Neutrophil (primary cell): Measurements from ENCODE around the gene SORCS2.

Source experiments
- H3K27ac ChIP-seq: fragments of 200-600 bp; sonication (generic); 2 replicates; pipeline ENCODE4 v1.5.1; 2016; ENCODE audit warnings: mild to moderate bottlenecking, moderate library complexity
- H3K27me3 ChIP-seq: fragments of 200-600 bp; sonication (generic); 2 replicates; pipeline ENCODE4 v1.6.0; 2016; ENCODE audit warnings: mild to moderate bottlenecking
- H3K36me3 ChIP-seq: fragments of 200-600 bp; sonication (generic); 2 replicates; pipeline ENCODE4 v1.5.1; 2017
- H3K4me1 ChIP-seq, 2 experiments: fragments of 200-600 bp in 1 of 2; sonication (generic) in 1 of 2; 1 replicate in 1 of 2; 2 replicates in 1 of 2; pipeline versions ENCODE4 v1.5.1 to v1.6.1; 2013 to 2016; ENCODE audit warnings: low read depth in 1 of 2, low read length in 1 of 2, mild to moderate bottlenecking in 1 of 2, moderate library complexity in 1 of 2; ENCODE audit not compliant: control insufficient read depth in 1 of 2, insufficient read depth in 1 of 2
- H3K4me3 ChIP-seq, 2 experiments: fragments of 200-600 bp in 1 of 2; sonication (generic) in 1 of 2; 1 replicate in 1 of 2; 2 replicates in 1 of 2; pipeline ENCODE4 v1.5.1; 2013 to 2016; ENCODE audit warnings: low read depth in 1 of 2, low read length in 1 of 2, mild to moderate bottlenecking in 1 of 2, moderate library complexity in 1 of 2
- H3K9me3 ChIP-seq: fragments of 200-600 bp; sonication (generic); 2 replicates; pipeline ENCODE4 v1.5.1; 2016
- CTCF ChIP-seq: fragments of 200-600 bp; sonication (generic); IDR thresholded peaks from 2 replicates; pipeline ENCODE4 v1.5.1; 2016; ENCODE audit warnings: antibody characterized with exemption

SORCS2 gene

DNA sequence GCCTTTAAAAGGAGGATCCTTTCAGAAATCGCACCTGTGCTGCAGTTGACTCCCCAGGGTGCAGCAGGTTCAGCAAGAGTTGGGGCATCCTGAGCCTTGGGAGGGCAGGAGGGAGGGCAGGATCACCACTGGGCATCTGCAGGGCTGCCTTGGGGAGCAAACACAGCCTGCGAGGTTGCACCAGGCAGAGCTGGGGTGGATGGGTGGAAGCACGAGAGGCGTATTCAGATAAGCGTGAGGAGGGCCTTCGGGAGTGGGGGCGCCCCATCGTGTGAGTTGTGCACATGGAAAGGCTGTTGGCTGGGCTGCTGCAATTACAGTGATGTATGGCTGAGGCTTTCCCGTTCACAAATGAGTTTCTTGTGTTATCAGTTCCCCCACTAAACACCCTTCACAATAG is 186.8 kb downstream of the SORCS2 start:
- H3K27ac ChIP-seq = no peak overlapping the region
- H3K36me3 ChIP-seq = no peaks in the 10 kb centered on the region
- no peak for TF ChIP-seq CTCF
- no peaks in the 10 kb centered on the region for H3K4me1 ChIP-seq
- no peaks in the 10 kb centered on the region for H3K9me3 ChIP-seq
- H3K27me3 ChIP-seq = peaks cover 32% of the 10 kb centered on the region
- H3K4me3 ChIP-seq = no peak overlapping the region

- no peak for TF ChIP-seq CTCF
- H3K4me3 ChIP-seq = no peak overlapping the region
- no peaks in the 10 kb centered on the region for H3K36me3 ChIP-seq
- H3K4me1 ChIP-seq = no peaks in the 10 kb centered on the region
- peaks cover 32% of the 10 kb centered on the region for H3K27me3 ChIP-seq
- H3K9me3 ChIP-seq = no peaks in the 10 kb centered on the region
- H3K27ac ChIP-seq = no peak overlapping the region
These were observed 187.4 kb downstream of the SORCS2 start for GRCh38 chr4:7379719-7380118.

- no peaks in the 10 kb centered on the region for H3K9me3 ChIP-seq
- TF ChIP-seq CTCF = no peak
These were observed 189.0 kb downstream of the SORCS2 start for GRCh38 chr4:7381221-7381889.

DNA sequence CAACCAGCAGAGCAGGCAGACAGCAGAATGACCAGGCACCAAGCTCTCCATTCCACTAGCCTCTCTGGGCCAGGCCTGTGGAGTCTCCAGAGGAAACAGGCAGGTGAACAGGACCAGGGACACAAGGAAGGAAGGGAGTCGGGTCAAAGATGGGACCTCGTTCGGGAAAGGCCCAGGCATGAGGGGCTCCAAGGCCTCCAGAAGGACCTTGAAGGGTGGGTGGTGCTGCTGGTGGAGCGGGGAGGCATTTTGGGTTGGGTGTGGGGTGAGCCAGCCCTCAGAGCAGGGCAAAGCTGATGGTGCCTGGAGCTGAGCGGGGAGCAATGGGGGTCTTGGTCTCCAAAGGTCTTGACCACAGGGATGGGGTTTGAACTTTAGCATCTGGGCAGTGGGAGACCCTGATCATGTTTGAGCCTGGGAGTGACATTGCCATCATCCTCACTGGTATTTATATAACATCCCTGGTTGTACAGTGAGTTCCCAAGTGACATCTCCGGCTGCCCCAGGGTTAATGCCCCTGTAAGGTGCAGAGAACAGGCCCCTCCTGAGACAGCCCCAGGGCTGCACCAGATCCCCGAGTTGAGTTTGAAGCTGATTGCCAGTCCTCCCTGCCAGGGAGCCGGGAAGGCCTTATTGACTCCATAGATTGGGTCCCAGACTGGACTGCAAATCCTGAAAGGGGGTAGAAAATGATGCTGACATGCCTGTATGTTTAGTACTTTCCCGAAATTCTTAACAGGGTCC is 189.7 kb downstream of the SORCS2 start:
- Histone ChIP-seq H3K9me3 (no peaks in the 10 kb centered on the region), H3K4me1 (no peaks in the 10 kb centered on the region), H3K27ac (no peak overlapping the region), H3K4me3 (no peak overlapping the region), H3K27me3 (peaks cover 24% of the 10 kb centered on the region), H3K36me3 (no peaks in the 10 kb centered on the region)
- TF ChIP-seq CTCF = no peak

More at GRCh38 chr4:7381221-7381889, 189.0 kb downstream of the SORCS2 start:
- Histone ChIP-seq H3K27ac (no peak overlapping the region), H3K27me3 (peaks cover 31% of the 10 kb centered on the region), H3K4me1 (no peaks in the 10 kb centered on the region), H3K36me3 (no peaks in the 10 kb centered on the region), H3K4me3 (no peak overlapping the region)

GRCh38 chr4:7382634-7383014 is 190.3 kb downstream of the SORCS2 start:
- no peaks in the 10 kb centered on the region for H3K4me1 ChIP-seq

More at GRCh38 chr4:7382634-7383014, 190.3 kb downstream of the SORCS2 start:
- Histone ChIP-seq H3K36me3 (no peaks in the 10 kb centered on the region), H3K9me3 (no peaks in the 10 kb centered on the region), H3K27ac (no peak overlapping the region), H3K4me3 (no peak overlapping the region), H3K27me3 (peaks cover 18% of the 10 kb centered on the region)
- TF ChIP-seq CTCF = no peak
